Fibroblast of skin of right biceps (primary cell): ENCODE results near the gene TBC1D5.

Experiments used
- DNase-seq: peaks from one replicate; pipeline ENCODE4 v3.0.0-alpha.2; 2013

Gene TBC1D5

DNA sequence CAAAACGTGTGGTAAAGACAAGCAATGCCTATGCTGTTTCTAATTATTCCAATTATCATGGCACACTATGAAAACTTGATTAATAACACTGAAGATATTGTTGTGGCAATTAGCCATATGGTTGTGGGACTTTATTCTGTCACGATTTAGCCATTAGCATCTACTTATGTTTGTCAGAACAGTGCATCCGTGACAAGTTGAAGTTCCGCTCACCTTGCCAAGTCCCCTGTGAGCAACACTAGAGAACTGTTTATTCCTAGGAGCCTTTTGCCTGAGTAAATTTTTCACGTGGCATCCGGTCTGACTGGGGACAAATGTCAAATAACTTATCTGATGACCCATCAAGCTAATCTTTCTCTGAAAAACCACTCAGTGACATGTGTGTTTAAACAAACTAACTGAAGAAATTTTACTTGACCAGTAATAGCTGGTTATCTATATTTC lies 403.3 kb downstream of the TBC1D5 start:
- no peak for DNase-seq

DNA sequence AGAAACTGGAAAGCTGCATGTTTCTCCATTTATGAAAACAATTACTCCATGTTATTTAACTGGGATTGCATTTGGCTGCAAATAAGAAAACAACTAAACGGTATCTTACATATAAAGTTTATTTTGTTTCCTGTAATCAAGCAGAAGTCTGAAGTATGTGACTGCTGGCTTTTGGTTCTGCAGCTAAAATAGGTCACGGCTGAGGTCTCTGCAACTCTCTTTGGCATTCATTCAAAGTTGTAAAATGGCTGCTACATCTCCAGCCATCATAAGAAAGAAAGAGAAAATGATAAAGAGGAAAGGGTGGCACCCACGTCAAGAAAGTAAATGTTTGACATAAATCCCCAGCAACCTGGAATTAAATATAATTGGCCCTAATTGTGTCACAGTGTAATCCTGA lies 406.1 kb downstream of the TBC1D5 start:
- no peak for DNase-seq

DNA sequence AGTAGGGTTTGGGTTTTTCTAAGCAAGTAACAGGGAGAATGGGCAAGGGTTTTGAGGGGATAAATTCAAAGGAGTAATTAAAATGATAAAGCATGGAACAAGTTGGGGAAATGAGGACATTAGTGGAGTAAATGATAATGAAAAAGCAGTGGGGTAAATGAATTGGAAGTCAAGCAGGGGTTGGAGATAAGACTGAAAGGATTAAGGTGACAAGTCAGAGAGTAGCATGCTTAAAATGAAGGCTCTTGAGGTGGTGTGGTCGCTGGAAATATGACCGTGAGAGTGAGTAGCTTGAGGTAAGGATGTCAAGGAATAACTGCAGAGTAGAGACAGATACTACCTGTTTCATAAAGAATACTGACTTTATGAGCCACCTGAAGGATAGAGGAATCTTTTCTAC lies 408.5 kb downstream of the TBC1D5 start:
- DNase-seq: no peak

DNA sequence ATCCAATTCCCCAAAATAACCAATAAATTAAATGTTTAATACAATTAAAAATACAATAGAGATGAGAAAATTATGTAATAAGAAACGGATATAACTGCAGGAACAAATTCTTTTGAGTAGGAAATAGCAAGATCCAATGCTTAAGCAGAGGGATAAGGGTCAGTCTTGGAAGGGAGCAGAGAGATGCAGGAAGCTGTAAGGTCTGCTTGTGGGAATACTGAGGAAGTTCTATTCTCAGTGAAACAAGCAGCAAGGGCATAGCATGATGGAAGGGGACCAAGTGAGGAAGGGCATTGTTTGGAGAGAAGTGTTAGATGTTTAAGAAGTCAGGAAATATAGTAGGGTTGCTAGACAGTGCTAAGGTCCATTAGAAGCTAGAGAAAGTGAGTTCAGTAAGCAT lies 409.0 kb downstream of the TBC1D5 start:
- no peak for DNase-seq

DNA sequence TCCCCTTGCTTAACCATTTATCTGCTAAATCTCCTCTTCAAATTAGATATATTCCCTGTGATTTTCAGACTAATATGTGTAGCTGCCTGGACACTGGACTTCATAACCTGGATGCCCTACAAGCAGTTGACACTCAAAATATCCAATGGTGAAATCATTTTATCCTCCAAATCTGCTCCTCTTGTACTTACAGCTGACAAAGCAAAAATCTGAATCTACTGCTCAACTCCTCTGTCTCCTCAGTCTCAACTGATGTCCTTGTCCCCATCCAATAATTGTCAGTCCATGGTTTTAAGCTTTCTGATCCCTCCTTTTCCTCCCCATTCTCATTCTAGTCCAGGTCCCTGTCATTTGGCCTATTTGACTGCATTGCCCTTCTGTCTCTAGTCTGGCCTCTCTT lies 411.8 kb downstream of the TBC1D5 start:
- no peak for DNase-seq

DNA sequence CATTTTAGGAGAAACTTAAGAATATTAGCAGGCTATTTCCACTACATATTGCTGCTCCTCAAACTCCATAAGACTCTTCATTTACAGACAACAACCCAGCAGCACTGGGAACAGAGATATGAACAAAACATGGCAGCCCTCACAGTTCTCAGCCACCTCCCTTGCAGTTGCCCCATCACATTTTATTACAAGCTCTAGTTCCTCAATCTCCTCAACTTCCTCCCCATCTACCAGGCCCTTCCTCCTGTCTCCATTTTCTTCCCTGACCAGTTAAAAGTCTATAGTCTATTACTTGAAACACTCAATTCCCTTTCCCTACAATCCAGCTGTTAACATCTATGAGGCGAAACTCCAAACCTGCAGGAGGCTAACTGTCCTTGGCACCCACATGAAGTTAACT lies 412.5 kb downstream of the TBC1D5 start:
- no peak for DNase-seq

DNA sequence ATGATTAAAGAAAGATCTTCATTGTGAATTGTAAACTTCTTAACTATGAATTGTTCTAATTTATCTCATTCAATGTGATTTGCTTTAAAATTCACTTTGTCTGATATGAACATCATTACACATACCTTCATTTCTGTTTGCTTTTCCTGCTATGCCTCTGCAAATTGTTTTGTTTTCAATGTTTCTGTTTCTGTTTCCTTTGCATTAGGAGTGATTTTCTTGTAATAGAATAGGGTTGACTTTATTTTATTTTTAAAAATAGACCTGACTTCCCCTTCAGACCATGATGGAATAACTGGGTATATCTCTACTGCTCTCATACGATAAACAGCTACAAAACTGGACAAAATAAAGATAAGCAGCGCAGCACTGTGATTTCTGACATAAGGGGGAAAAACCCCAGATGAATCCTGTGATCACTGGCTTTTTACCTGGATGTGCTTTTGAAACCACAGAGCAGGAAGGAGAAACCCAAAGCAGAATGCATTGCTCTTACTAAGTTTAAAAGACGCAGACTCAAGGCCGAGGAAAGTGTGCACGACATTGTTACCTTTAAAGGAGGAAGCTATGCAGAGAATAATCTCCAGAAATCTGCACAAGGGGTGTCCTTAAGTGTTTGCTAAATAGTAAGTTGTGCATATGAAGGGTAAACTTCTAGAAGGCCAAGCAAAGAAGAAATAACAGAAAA lies 420.2 kb downstream of the TBC1D5 start:
- DNase-seq: no peak

DNA sequence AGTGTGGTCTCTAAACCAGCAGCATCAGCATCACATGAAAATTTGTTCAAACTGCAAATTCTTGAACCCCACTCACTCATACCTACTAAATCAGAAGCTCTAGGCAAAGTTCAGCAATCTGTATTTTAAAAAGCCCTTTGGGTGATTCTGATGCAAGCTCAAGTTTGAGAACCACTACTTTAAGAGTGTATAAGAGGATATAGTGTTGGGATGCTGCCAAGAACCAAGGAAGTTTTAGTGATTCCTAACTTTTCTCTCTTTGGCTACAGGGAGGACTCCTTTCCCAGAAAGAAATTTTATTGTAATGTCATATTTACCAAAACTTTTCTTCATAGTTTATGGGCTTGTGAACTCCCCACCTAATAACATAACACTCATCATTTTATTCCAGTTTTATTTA lies 422.2 kb downstream of the TBC1D5 start:
- peak; percentile 14 for DNase-seq

DNA sequence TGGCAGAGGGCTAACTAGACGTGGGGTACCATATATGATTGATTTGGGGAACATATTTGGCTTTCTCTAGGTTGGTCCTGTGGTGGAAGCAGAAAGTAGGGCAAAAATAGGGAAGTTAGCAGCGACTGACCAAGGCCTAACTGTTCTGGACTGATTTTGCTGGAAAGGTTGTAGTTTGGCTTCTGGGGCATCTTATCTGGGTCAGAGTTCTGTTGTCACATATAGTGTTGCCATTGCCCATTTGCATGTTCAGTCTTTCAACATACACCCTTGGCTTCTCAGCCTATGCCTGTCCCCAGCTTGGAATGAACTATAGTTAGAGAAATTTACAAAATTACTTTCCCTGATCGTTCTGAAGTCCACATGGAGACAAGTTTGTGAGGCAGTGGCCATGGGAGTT lies 426.5 kb downstream of the TBC1D5 start:
- DNase-seq: no peak

DNA sequence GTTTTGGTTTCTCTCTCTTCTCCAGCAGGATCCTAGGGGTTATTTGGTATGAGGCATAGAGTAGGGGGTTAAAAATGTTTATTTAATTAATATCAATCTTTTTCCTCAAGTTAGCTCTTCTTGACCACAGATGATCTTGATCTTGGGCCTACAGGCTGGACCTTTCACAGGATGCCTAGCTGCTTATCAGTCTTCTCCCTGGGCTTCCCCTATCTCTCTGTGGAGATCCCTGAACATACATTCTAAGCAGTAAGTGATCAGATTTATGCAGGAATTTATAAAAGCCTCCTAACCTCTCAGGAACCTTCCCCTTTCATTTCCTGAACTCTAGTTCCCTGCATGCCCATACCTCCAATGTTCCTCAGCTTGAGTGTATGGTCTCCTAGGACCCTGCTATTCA lies 428.3 kb downstream of the TBC1D5 start:
- DNase-seq: no peak

DNA sequence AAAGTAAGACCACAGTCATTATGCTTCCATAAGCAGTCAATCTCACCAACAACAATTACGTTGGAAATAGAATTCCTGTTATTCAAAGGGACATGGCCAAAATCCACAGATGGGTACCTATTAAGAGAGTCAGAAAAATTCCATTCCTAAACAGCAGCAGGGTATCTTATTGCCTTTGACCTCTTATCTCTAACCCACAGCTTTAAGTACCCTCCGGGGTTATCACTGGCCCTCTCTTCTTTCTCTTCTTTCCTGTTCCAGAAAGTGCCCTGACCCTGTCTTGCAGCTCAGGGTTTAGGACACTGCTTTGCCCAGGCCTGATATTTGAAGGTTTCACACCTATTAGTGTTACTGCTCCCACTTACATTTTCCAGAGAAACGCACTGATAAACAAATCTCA lies 428.7 kb downstream of the TBC1D5 start:
- DNase-seq: no peak

DNA sequence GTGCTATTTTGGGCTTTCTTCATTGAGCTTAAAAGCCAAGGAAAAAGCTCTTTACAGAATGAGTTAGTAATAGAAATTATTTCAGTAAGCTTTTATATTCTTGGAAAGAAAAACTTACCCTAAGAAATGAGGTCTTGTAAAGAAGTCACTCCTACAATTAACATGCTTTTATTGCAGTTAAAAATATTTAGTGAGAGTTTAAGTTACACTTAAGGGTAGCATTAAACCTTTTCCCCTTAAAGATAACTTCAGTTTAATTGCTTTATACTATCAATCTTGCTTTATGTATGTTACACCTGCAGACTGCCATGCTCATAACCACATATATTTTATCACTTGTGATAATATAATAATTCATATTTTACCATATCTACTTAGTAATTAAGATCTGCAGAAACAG lies 431.4 kb downstream of the TBC1D5 start:
- no peak for DNase-seq

DNA sequence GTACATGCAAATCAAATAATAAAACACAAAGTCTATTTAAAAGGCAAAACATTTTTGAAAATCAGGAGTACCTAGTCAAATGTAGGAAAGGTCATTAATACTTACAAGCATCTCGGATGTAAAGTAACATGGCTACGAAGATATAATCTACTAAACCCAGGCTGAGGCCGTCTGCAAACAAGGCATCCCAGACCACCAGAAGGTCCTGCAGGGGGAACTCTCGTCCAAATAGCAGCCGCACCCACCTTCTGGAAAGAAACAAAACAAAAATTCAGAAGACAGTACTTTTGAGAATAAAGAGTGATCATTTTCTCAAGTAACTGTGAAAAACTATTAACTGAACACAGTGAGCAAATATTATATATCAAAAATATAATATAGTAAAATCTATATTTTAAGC lies 434.5 kb downstream of the TBC1D5 start:
- no peak for DNase-seq

DNA sequence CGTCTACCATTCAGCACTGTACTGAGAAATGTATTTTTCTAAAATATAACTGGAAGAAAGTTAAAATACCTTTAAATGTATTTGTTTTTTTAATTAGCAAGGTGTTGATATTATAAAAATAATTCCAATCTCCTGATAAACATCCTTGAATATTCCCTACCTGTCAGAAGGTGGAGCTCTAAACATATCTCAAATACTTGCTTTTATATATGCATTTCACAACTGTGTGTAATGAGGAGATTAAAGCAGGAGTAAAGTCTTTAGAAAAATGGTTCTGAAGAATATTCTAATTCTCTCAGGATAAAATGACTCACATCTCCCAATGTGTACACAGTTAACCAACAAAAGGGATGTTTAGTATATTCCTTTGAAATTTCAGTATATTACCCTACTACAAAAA lies 434.9 kb downstream of the TBC1D5 start:
- no peak for DNase-seq

DNA sequence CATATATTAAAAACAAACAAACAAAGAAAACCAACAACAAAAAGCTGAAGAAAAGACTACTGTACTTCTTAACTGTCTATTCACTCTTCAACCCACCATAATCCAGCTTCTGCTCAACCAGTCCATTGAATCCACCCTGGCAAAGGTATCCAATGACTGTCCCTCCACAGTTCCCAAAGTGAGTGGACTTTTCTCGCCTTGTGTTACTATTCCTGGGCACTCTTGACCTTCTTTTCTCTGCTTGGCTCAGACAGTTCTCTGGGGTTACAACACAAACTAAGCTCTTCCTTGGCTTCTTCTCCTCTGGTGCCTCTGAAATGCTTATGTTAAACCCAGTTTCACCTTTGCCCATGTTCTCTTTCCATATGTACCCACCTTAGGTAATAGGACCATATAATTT lies 437.5 kb downstream of the TBC1D5 start:
- DNase-seq: no peak

DNA sequence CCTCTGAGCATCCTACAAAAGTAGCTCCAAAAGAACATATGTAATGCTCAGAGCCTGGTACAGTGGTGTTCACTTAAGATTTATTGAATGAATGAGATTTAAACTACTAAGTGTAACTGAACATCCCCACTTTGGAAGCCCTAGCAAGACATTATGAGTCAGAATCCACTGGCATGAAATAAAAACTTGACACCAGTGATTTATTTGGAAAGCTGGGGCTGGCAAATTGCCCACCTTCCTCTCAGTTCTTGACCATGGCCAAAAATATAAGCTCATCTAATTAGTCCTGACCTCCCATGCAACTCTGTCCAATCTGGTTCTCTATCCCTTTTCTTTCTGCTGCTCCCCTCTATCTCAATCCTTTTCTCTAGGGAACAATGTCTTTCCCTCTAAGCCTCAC lies 439.7 kb downstream of the TBC1D5 start:
- DNase-seq: peak; percentile 24

DNA sequence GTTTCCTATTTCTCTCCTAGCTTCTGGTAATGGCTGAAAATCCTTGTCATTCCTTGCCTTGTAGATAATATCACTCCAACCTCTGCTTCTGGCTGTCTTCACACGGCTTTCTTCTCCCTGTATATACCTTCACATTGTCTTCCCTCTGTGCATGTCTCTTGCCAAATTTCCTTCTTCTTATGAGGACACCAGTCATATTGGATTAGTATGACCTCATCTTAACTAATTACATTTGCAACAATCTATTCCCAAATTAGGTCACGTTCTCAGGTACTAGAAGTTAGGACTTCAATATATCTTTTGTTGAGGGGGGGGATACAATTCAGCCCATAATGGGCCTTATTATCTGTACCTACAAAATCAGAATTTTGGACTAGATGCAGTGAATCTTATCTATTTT lies 440.3 kb downstream of the TBC1D5 start:
- DNase-seq: no peak

DNA sequence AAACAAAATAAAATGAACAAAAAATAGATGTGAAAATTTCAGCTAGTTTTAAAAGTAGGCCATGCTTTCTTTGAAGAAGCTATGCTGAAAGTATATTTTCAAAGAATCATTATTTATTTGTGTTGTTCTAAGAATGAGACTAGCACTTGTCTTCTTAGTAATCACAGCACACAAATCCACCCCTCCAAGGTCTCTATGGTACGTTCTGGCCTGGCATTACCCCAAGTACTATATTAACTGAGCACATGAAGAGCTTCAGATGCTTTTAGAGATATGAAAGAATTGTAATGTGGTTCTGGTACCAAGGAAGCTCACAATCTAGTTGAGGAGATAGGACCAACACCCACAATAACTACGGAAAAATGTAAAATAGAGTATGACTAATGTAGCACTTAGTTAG lies 441.2 kb downstream of the TBC1D5 start:
- DNase-seq: no peak

DNA sequence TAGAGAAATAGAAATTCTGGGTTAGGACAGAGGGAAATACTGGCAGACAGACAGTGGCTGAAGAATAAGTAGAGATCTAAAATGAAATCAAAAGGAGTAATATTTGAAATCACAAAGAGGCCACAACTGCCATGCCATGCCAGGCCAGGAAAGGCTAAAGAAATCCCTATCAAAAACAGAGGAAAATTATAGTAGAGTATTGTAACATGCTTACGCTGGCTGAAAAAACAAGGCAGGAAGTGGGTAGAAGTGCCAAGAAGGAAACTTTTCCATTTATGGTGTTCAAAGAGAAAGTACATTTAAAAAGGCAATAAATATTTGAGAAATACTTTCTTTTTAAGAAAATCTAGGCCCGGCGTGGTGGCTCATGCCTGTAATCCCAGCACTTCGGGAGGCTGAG lies 442.0 kb downstream of the TBC1D5 start:
- DNase-seq: no peak

DNA sequence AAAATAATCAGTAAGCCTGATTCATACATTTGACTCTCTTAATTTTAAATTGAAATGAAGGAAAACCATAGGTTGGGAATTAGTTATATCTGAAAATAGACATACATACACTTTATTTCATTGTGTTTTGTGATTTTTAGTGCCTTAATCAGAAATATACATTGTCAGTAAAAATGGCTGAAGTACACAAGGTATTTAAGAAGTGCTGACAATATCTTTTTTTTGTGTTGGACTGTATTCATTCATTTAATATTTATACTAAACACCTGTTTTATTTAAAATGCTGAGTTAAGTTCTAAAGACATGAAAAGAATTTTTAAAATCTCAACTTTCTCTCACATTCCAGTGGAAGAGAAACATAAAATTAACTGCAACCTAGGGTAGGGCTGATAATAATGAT lies 444.4 kb downstream of the TBC1D5 start:
- no peak for DNase-seq

DNA sequence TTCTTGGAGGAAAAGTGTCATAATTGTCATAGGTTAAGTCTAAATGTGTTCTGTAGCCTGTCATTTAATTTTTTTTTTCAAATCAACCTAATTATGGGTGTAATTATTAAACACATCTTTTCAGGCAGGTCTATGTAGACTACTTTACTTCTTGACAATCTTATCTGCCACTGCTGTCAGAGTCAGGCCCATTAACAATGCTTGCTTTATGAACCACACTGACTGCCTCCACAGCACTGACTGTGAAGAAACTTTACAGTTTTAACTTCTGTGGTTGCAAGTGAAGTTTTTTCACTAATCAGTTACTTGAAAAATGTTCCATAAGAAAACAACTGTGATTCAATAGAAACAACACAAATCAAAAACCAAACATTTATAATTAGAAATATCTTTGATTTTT lies 449.9 kb downstream of the TBC1D5 start:
- DNase-seq: no peak

DNA sequence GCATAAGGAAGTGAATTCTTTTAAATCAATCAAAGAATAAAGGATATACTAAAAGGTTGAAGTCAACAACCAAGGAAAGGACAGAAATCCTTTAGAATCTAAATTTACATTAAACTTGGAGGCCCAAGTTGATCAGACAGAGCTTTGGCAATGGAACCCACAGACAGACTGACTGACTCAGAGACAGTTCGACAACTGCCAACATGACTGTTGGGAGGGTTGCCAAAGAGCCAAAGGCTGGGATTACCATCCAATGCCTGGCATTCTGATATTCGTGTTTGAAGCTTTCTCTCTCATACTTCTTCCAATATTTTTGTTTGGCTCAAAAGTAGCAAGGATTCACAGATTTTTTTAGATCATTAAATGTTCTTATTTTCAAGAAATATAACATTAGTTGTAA lies 451.5 kb downstream of the TBC1D5 start:
- DNase-seq: no peak

DNA sequence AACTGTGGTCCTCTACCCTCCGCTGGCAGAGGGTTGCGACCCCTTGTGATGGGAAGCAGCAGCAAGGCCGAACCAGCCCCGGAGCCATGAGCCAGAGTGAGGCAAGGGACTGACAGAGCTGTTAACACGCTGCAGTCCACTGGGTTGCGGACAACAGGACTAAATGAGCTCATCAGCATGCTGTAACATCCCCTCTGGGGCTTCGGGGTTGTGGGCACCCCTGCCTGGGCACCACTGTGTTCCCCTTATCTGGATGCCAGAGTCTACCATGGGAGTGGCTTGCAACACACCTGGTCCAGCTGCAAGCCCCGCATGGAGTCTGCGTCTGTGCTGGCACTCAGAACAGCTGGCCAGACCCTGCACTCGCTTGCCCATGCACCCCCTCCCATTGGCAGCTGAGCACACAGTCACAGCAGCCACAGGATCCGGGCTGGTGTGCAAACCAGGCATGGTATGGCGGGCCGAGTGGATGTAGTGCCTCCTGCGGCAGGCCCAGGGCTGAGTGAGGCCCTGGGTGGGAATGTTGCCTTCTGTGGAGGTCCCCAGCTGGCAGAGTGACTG lies 453.5 kb downstream of the TBC1D5 start:
- DNase-seq: no peak

DNA sequence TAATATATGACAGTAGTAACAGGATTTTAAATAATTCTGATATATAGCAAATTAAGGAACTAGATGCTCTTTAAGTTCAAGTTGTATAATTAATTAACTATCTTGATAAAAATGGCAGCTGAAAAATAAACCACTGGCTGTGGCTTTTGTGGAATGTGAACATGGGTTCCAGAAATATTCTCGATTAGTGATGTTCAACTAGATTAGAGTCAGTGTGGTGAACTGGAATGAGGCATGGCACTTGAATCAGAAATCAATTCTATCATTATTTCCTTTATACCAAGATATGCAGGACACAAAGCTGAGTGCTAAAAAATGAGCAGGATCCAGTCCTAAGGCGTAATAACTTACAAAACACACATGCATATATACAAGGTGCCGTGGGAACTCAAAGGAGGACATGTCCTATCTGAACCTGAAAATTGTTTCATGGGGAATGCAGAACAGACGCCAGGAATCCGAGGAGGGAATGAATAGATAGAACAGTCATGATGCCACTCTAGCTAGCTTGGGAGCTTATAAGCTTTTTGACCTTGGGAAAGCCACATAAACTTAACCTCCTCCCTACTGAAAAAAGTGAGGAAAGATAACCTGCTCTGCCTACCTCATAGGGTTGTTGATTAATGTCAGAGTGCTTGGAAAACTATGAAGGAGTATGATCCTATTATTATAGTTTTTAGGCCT lies 455.3 kb downstream of the TBC1D5 start:
- DNase-seq: no peak

DNA sequence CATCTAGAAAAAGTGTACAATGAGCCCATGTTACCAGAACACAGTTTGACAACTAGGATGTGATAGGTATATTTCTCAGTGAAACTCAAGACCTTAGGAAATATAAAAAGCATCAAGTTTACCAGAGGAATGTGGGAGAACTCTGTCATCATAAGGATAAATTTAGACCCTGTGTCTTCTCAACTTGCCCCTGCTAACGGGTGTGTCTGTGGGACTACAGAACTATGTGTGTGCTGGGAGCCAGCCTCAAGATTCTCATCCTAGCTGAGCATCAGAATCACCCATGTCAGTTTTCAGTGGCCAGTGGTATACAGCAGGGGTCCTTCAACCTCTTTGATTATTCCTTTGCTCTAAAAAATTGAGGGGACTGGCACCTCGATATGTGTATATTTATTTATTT lies 464.4 kb downstream of the TBC1D5 start:
- no peak for DNase-seq
